WI38 (cell line): ENCODE results near the gene CR1.
"Not testable (repeated sequence)": the region's sequence is repeated elsewhere in the genome, so short reads cannot be mapped to it uniquely, and the experiment has no call there.

Experiments used
- H3K4me3 ChIP-seq: 2 replicates; pipeline ENCODE4 v1.5.1; 2011; ENCODE audit warnings: low read depth, mild to moderate bottlenecking, control low read depth, low read length
- TF ChIP-seq, protein P1 (sequence below): IDR thresholded peaks from 2 replicates; pipeline ENCODE4 v1.5.1; 2012; ENCODE audit warnings: low read depth, mild to moderate bottlenecking, control low read depth, low read length

Gene CR1

GRCh38 chr1:207649865-207650580, 154.1 kb downstream of the CR1 start:
- TF ChIP-seq, protein P1, sequence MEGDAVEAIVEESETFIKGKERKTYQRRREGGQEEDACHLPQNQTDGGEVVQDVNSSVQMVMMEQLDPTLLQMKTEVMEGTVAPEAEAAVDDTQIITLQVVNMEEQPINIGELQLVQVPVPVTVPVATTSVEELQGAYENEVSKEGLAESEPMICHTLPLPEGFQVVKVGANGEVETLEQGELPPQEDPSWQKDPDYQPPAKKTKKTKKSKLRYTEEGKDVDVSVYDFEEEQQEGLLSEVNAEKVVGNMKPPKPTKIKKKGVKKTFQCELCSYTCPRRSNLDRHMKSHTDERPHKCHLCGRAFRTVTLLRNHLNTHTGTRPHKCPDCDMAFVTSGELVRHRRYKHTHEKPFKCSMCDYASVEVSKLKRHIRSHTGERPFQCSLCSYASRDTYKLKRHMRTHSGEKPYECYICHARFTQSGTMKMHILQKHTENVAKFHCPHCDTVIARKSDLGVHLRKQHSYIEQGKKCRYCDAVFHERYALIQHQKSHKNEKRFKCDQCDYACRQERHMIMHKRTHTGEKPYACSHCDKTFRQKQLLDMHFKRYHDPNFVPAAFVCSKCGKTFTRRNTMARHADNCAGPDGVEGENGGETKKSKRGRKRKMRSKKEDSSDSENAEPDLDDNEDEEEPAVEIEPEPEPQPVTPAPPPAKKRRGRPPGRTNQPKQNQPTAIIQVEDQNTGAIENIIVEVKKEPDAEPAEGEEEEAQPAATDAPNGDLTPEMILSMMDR = no peak
- H3K4me3 ChIP-seq = no peak overlapping the region

DNA sequence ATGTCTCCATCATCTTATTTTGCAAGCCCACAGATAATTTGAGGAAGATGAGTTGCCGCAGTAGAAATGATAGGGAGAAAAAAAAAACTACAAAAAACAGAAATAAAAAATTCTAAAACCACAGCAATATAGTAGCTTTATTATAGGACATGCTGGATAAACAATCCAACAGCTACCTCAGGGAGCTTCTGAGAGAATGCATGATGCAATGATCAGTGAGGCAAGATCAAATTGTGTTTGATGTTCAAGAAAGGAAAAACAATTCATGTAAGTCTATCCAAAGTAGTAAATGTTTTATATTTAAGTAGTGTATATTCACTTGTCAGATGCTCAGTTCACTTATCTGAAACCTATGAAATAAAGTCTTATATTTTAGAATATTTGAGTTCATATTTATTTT, 155.6 kb downstream of the CR1 start:
- no peak overlapping the region for H3K4me3 ChIP-seq
- TF ChIP-seq, protein P1 = no peak

GRCh38 chr1:207654320-207654719, 158.4 kb downstream of the CR1 start:
- TF ChIP-seq, protein P1 = no peak
- no peak overlapping the region for H3K4me3 ChIP-seq

- H3K4me3 ChIP-seq = no peak overlapping the region
- TF ChIP-seq, protein P1 = no peak
Measured at GRCh38 chr1:207658408-207658807, 162.5 kb downstream of the CR1 start.

GRCh38 chr1:207658904-207659485, 163.0 kb downstream of the CR1 start:
- no peak overlapping the region for H3K4me3 ChIP-seq
- TF ChIP-seq, protein P1 = no peak

DNA sequence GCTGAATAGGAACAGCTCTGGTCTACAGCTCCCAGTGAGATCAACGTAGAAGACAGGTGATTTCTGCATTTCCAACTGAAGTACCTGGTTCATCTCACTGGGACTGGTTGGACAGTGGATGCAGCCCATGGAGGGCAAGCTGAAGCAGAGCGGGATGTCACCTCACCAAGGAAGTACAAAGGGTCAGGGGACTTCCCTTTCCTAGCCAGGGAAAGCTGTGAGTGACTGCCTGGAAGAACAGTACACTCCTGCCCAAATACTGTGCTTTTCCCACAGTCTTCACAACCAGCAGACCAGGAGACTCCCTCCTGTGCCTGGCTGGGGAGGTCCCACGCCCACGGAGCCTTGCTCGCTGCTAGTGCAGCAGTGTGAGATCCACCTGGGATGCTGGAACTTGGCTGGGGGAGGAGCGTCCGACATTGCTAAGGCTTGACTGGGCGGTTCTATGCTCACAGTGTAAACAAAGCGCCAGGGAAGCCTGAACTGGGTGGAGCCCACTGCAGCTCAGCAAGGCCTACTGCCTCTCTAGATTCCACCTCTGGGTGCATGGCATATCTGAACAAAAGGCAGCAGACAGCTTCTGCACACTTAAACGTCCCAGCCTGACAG, 163.7 kb downstream of the CR1 start:
- TF ChIP-seq, protein P1 = no peak
- H3K4me3 ChIP-seq = no peak overlapping the region

DNA sequence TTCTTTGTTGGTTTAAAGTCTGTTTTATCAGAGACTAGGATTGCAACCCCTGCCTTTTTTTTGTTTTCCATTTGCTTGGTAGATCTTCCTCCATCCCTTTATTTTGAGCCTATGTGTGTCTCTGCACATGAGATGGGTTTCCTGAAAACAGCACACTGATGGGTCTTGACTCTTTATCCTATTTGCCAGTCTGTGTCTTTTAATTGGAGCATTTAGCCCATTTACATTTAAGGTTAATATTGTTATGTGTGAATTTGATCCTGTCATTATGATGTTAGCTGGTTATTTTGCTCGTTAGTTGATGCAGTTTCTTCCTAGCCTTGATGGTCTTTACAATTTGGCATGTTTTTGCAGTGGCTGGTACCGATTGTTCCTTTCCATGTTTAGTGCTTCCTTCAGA, 165.5 kb downstream of the CR1 start:
- not testable (repeated sequence) for H3K4me3 ChIP-seq
